Body of pancreas (tissue), 4 donors: ENCODE measurements around the gene RAPGEF4.

Source experiments
- POLR2A ChIP-seq, 3 donors: fragments of 450-650 bp; IDR thresholded peaks; one replicate each; pipeline ENCODE4 v1.6.1; 2016; ENCODE audit warnings: antibody characterized with exemption in 3 of 3, mild to moderate bottlenecking in 2 of 3
- TF ChIP-seq, protein P1 (sequence below), 7 experiments: fragments of 450-650 bp in 4 of 7; fragments of 200-600 bp in 3 of 7; sonication (generic) in 3 of 7; IDR thresholded peaks; one replicate each; pipeline ENCODE4 v1.5.1; 2016 to 2019; ENCODE audit warnings: antibody characterized with exemption in 7 of 7

- TF ChIP-seq, protein P1, sequence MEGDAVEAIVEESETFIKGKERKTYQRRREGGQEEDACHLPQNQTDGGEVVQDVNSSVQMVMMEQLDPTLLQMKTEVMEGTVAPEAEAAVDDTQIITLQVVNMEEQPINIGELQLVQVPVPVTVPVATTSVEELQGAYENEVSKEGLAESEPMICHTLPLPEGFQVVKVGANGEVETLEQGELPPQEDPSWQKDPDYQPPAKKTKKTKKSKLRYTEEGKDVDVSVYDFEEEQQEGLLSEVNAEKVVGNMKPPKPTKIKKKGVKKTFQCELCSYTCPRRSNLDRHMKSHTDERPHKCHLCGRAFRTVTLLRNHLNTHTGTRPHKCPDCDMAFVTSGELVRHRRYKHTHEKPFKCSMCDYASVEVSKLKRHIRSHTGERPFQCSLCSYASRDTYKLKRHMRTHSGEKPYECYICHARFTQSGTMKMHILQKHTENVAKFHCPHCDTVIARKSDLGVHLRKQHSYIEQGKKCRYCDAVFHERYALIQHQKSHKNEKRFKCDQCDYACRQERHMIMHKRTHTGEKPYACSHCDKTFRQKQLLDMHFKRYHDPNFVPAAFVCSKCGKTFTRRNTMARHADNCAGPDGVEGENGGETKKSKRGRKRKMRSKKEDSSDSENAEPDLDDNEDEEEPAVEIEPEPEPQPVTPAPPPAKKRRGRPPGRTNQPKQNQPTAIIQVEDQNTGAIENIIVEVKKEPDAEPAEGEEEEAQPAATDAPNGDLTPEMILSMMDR (IDR thresholded peaks at IDR 0.05), result no peak
- no peak for TF ChIP-seq POLR2A (IDR thresholded peaks at IDR 0.05)
These were observed 122.8 kb downstream of the RAPGEF4 start for GRCh38 chr2:172858473-172858745.
